A549 (cell line): ENCODE results near the gene DUSP9. TPM values are rescaled to one million over a fixed set of nuclear protein-coding genes. Genes with fewer than 3 reads are reported as not detected.

ENCODE experiments used
- ATAC-seq, 2 experiments: fragments of 200-7000 bp in 1 of 2; fragments of >200 bp in 1 of 2; cut with Nextera tagmentation in 1 of 2; cut with Tn5 transposase in 1 of 2; 3 replicates each; pipeline versions ENCODE4 v1.8.0 to v1.9.1; 2018 to 2020; ENCODE audit warnings: mild to moderate bottlenecking in 1 of 2, moderate library complexity in 1 of 2
- CTCF ChIA-PET: fragments of 300-600 bp; sonication (Branson Sonifier 250); formaldehyde crosslinking; extraction: SDS; loops from one replicate; lab custom pipeline; 2021; ENCODE audit warnings: antibody characterized with exemption, inconsistent platforms; lab: Yijun Ruan, JAX
- POLR2A ChIA-PET: fragments of 350-600 bp; formaldehyde crosslinking; extraction: SDS; loops from one replicate; lab custom pipeline; 2021; ENCODE audit warnings: antibody characterized with exemption, inconsistent platforms; lab: Yijun Ruan, JAX
- DNase-seq, 2 experiments: peaks; one replicate each; pipeline versions ENCODE4 v3.0.0 to v3.0.0-alpha.2; 2011 to 2016; ENCODE audit warnings: low read depth in 1 of 2, low spot score in 1 of 2
- FAIRE-seq: peaks from 2 replicates; lab custom pipeline; 2011; peaks lifted over from hg19 to GRCh38; lab: Jason Lieb, UNC
- H3K27ac ChIP-seq, 2 experiments: fragments of >200 bp; sonication (Bioruptor Twin); formaldehyde crosslinking; 3 replicates each; pipeline ENCODE4 v1.5.1; 2016 to 2017
- H3K4me1 ChIP-seq: fragments of >200 bp; sonication (Bioruptor Twin); formaldehyde crosslinking; 3 replicates; pipeline ENCODE4 v1.6.1; 2016
- H3K4me2 ChIP-seq: fragments of >200 bp; sonication (Bioruptor Twin); formaldehyde crosslinking; 3 replicates; pipeline ENCODE4 v1.6.1; 2016
- H3K4me3 ChIP-seq: fragments of >200 bp; sonication (Bioruptor Twin); formaldehyde crosslinking; 3 replicates; pipeline ENCODE4 v1.5.1; 2016
- H3K9me3 ChIP-seq: fragments of >200 bp; sonication (Bioruptor Twin); formaldehyde crosslinking; 3 replicates; pipeline ENCODE4 v1.6.1; 2016
- BCL3 ChIP-seq: fragments of >200 bp; sonication (Bioruptor Twin); formaldehyde crosslinking; IDR thresholded peaks from 3 replicates; pipeline ENCODE4 v1.6.1; 2016
- CBX2 ChIP-seq: fragments of 200-600 bp; sonication (generic); IDR thresholded peaks from 2 replicates; pipeline ENCODE4 v1.6.1; 2016; ENCODE audit warnings: low read depth, mild to moderate bottlenecking, borderline replicate concordance
- CBX8 ChIP-seq: fragments of 200-600 bp; sonication (generic); IDR thresholded peaks from 2 replicates; pipeline ENCODE4 v1.6.1; 2016
- CEBPB ChIP-seq, 2 experiments: fragments of >200 bp in 1 of 2; sonication (Bioruptor Twin) in 1 of 2; formaldehyde crosslinking in 1 of 2; IDR thresholded peaks; 2 replicates each; pipeline ENCODE4 v1.6.1; 2012 to 2016
- EHMT2 ChIP-seq: fragments of 200-600 bp; sonication (generic); IDR thresholded peaks from 2 replicates; pipeline ENCODE4 v1.6.1; 2016; ENCODE audit warnings: antibody characterized with exemption, low read depth, mild to moderate bottlenecking, moderate library complexity
- EP300 ChIP-seq, 2 experiments: fragments of >200 bp; sonication (Bioruptor Twin); formaldehyde crosslinking; IDR thresholded peaks; 2 replicates in 1 of 2; 3 replicates in 1 of 2; pipeline ENCODE4 v1.6.1; 2016 to 2017
- FOSL2 ChIP-seq, 2 experiments: fragments of 450-650 bp in 1 of 2; fragments of >200 bp in 1 of 2; sonication (Bioruptor Twin) in 1 of 2; formaldehyde crosslinking; IDR thresholded peaks; 2 replicates each; pipeline versions ENCODE4 v1.5.0 to v1.6.1; 2016 to 2020; ENCODE audit warnings: mild to moderate bottlenecking in 1 of 2, moderate library complexity in 1 of 2
- FOXS1 ChIP-seq: fragments of 250-450 bp; sonication (Bioruptor Pico); IDR thresholded peaks from 2 replicates; pipeline ENCODE4 v1.5.0; 2020; ENCODE audit warnings: mild to moderate bottlenecking, moderate library complexity
- GATA3 ChIP-seq: IDR thresholded peaks from 2 replicates; pipeline ENCODE4 v1.6.1; 2012; ENCODE audit warnings: borderline replicate concordance
- HOXA7 ChIP-seq: fragments of 250-450 bp; sonication (Bioruptor Pico); IDR thresholded peaks from 2 replicates; pipeline ENCODE4 v1.5.0; 2020; ENCODE audit warnings: mild to moderate bottlenecking, moderate library complexity
- HOXB13 ChIP-seq: fragments of 250-450 bp; sonication (Bioruptor Pico); IDR thresholded peaks from 2 replicates; pipeline ENCODE4 v1.5.0; 2020; ENCODE audit warnings: low read depth, mild to moderate bottlenecking, moderate library complexity
- HOXB5 ChIP-seq: fragments of 250-450 bp; sonication (Bioruptor Pico); IDR thresholded peaks from 2 replicates; pipeline ENCODE4 v1.5.0; 2020; ENCODE audit warnings: mild to moderate bottlenecking, moderate library complexity
- JUNB ChIP-seq: fragments of >200 bp; sonication (Bioruptor Twin); formaldehyde crosslinking; IDR thresholded peaks from 2 replicates; pipeline ENCODE4 v1.6.1; 2016
- KDM1A ChIP-seq: fragments of 200-600 bp; sonication (generic); IDR thresholded peaks from 2 replicates; pipeline ENCODE4 v1.6.1; 2016; ENCODE audit warnings: low read depth, mild to moderate bottlenecking
- PBX3 ChIP-seq: IDR thresholded peaks from 2 replicates; pipeline ENCODE4 v1.6.1; 2012
- PHF8 ChIP-seq: fragments of 200-600 bp; sonication (generic); IDR thresholded peaks from 2 replicates; pipeline ENCODE4 v1.6.1; 2016; ENCODE audit warnings: low read depth, mild to moderate bottlenecking, antibody characterized with exemption, moderate library complexity, borderline replicate concordance
- RAD21 ChIP-seq, 2 experiments: fragments of >200 bp in 1 of 2; sonication (Bioruptor Twin) in 1 of 2; formaldehyde crosslinking in 1 of 2; IDR thresholded peaks in 1 of 2; conservative IDR thresholded peaks in 1 of 2; 2 replicates in 1 of 2; 3 replicates in 1 of 2; pipeline ENCODE4 v1.6.1; 2012 to 2018; ENCODE audit warnings: inconsistent platforms in 1 of 2
- RARB ChIP-seq: fragments of 250-450 bp; sonication (Bioruptor Pico); IDR thresholded peaks from 2 replicates; pipeline ENCODE4 v1.8.0; 2021; ENCODE audit warnings: mild to moderate bottlenecking, moderate library complexity
- SMC3 ChIP-seq: fragments of >200 bp; sonication (Bioruptor Twin); formaldehyde crosslinking; IDR thresholded peaks from 3 replicates; pipeline ENCODE4 v1.6.1; 2018; ENCODE audit warnings: inconsistent platforms
- TP53 ChIP-seq: fragments of 250-450 bp; sonication (Bioruptor Pico); IDR thresholded peaks from 2 replicates; pipeline ENCODE4 v1.5.0; 2021; ENCODE audit warnings: mild to moderate bottlenecking, moderate library complexity
- ZSCAN20 ChIP-seq: fragments of 250-450 bp; sonication (Bioruptor Pico); IDR thresholded peaks from 2 replicates; pipeline ENCODE4 v1.8.0; 2022; ENCODE audit warnings: mild to moderate bottlenecking, moderate library complexity
- WGBS: methylation state at CpG from one replicate; pipeline ENCODE4 v1.1.6; 2017; ENCODE audit errors: missing lambda C conversion rate; 5-methylcytosine and 5-hydroxymethylcytosine counted together
- polyA plus RNA-seq, 4 experiments: library from polyadenylated mRNA; depleted of rRNA in 3 of 4; stranded (reverse); fragments of >200 nt; fragmentation: RNase III in 1 of 4; extraction: RNeasy Plus Mini Kit Qiagen cat#74134 plus additional on column Dnase treatment in 1 of 4; gene quantifications; 2 replicates in 3 of 4; 3 replicates in 1 of 4; pipeline ENCODE4 v1.2.3, GENCODE V29; 2011 to 2017
- TF ChIP-seq, protein P1 (sequence below): IDR thresholded peaks from 2 replicates; pipeline ENCODE4 v1.6.1; 2012; ENCODE audit warnings: low read depth, borderline replicate concordance
- TF ChIP-seq, protein P2 (sequence below): fragments of 250-450 bp; sonication (Bioruptor Pico); IDR thresholded peaks from 2 replicates; pipeline ENCODE4 v1.5.0; 2021; ENCODE audit warnings: mild to moderate bottlenecking, moderate library complexity, borderline replicate concordance

The DUSP9 gene
- polyA plus RNA-seq, 2 of the 4 experiments (the other 2 are of a cell fraction): 0.75 to 1.6 TPM

- ATAC-seq (peak in 1 of 2 experiments; percentile 20; a peak in 1 of 6 replicates), DNase-seq (no peak), FAIRE-seq (no peak)
- H3K4me2 ChIP-seq: peak overlapping the region; percentile 94
- ChIA-PET POLR2A (no interaction called here), CTCF (interaction anchor here (0.9 to 1.7 kb wide), 4 partner anchors 20 to 149 kb away, joined by 3 to 6 read pairs (median 5); no protein-coding TSS in a partner anchor)
- H3K27ac ChIP-seq: peak overlapping the region; percentile 58 to 91; a peak in 5 of 6 replicates
- TF ChIP-seq EHMT2: no peak
- 0 out of 3 replicates have a peak, but pooled peaks have one; percentile 2 for TF ChIP-seq BCL3
- H3K4me3 ChIP-seq: peak overlapping the region; percentile 47
- H3K4me1 ChIP-seq: peaks cover 13% of the 10 kb centered on the region
- WGBS: no CpG with 5 or more reads among the region's 69 CpGs
- H3K9me3 ChIP-seq: no peaks in the 10 kb centered on the region
These were observed 41.1 kb downstream of the DUSP9 start for GRCh38 chrX:153688071-153688470.

DNA sequence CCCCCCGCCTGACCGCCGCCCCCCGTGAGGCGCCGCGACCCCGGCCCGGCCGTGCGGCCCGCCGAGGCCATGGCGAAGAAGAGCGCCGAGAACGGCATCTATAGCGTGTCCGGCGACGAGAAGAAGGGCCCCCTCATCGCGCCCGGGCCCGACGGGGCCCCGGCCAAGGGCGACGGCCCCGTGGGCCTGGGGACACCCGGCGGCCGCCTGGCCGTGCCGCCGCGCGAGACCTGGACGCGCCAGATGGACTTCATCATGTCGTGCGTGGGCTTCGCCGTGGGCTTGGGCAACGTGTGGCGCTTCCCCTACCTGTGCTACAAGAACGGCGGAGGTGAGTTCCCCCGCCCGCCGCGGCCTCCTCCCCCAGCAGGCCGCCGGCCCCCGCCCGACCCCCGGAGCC, 41.5 kb downstream of the DUSP9 start:
- H3K4me3 ChIP-seq: peak overlapping the region; percentile 40
- POLR2A ChIA-PET: no interaction called here
- peaks cover 13% of the 10 kb centered on the region for H3K4me1 ChIP-seq
- WGBS: 0% methylated on average over 3 of the region's 57 CpGs
- DNase-seq: no peak
- no peak for FAIRE-seq
- no peak for TF ChIP-seq TP53 (CRISPR knock-in tag)
- no peak for TF ChIP-seq GATA3
- TF ChIP-seq RAD21 (conservative IDR thresholded peaks at IDR 0.05 in 1 of 2, IDR thresholded peaks at IDR 0.05 in 1 of 2): no peak
- TF ChIP-seq, protein P1, sequence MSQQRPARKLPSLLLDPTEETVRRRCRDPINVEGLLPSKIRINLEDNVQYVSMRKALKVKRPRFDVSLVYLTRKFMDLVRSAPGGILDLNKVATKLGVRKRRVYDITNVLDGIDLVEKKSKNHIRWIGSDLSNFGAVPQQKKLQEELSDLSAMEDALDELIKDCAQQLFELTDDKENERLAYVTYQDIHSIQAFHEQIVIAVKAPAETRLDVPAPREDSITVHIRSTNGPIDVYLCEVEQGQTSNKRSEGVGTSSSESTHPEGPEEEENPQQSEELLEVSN: no peak
- no peak for TF ChIP-seq CEBPB (IDR thresholded peaks at IDR 0.05)
- TF ChIP-seq HOXA7 (CRISPR knock-in tag): no peak
- TF ChIP-seq PBX3: no peak
- TF ChIP-seq HOXB13 (CRISPR knock-in tag): no peak
- TF ChIP-seq ZSCAN20 (CRISPR knock-in tag): no peak
- TF ChIP-seq EP300 (IDR thresholded peaks at IDR 0.05): no peak
- TF ChIP-seq, all 56 proteins: peak for 0
- no peaks in the 10 kb centered on the region for H3K9me3 ChIP-seq
- no peak for ATAC-seq
- H3K4me2 ChIP-seq: peak overlapping the region; percentile 94
- H3K27ac ChIP-seq: peak overlapping the region in 1 of 2 experiments; percentile 91; a peak in 4 of 6 replicates
- CTCF ChIA-PET: no interaction called here

- 69% methylated on average over 7 of the region's 53 CpGs for WGBS
- ChIA-PET CTCF (no interaction called here), POLR2A (no interaction called here)
- DNase-seq: no peak
- TF ChIP-seq PHF8 (no peak), RARB (CRISPR knock-in tag) (no peak), KDM1A (no peak), HOXB5 (no peak), JUNB (no peak), CBX2 (no peak), FOSL2 (IDR thresholded peaks at IDR 0.05) (no peak), FOSL2 (CRISPR knock-in tag; IDR thresholded peaks at IDR 0.05) (no peak), FOXS1 (CRISPR knock-in tag) (no peak), SMC3 (no peak), CBX8 (no peak)
- TF ChIP-seq, protein P2, sequence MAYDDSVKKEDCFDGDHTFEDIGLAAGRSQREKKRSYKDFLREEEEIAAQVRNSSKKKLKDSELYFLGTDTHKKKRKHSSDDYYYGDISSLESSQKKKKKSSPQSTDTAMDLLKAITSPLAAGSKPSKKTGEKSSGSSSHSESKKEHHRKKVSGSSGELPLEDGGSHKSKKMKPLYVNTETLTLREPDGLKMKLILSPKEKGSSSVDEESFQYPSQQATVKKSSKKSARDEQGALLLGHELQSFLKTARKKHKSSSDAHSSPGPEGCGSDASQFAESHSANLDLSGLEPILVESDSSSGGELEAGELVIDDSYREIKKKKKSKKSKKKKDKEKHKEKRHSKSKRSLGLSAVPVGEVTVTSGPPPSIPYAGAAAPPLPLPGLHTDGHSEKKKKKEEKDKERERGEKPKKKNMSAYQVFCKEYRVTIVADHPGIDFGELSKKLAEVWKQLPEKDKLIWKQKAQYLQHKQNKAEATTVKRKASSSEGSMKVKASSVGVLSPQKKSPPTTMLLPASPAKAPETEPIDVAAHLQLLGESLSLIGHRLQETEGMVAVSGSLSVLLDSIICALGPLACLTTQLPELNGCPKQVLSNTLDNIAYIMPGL: no peak
- no peaks in the 10 kb centered on the region for H3K9me3 ChIP-seq
- peak overlapping the region in 1 of 2 experiments; percentile 91; a peak in 4 of 6 replicates for H3K27ac ChIP-seq
- H3K4me1 ChIP-seq: peaks cover 13% of the 10 kb centered on the region
- ATAC-seq: no peak
- peak overlapping the region; percentile 40 for H3K4me3 ChIP-seq
- no peak for FAIRE-seq
- H3K4me2 ChIP-seq: peak overlapping the region; percentile 94
These were observed 42.0 kb downstream of the DUSP9 start for GRCh38 chrX:153688911-153689590.
